Ovary (tissue), 3 donors: ENCODE data around the gene ELAC2.

Experiments
- EP300 ChIP-seq: sonication (generic); formaldehyde crosslinking; IDR thresholded peaks from one replicate; pipeline ENCODE4 v1.6.1; 2017; ENCODE audit warnings: antibody characterized with exemption
- POLR2A ChIP-seq: fragments of 450-650 bp; IDR thresholded peaks from one replicate; pipeline ENCODE4 v1.6.1; 2017; ENCODE audit warnings: antibody characterized with exemption, mild to moderate bottlenecking, moderate library complexity
- TF ChIP-seq, protein P1 (sequence below), 3 donors: fragments of 450-650 bp in 2 of 3; fragments of 200-600 bp in 1 of 3; IDR thresholded peaks; one replicate each; pipeline versions ENCODE4 v1.5.1 to v1.8.0; 2016 to 2022; ENCODE audit warnings: antibody characterized with exemption in 3 of 3, mild to moderate bottlenecking in 1 of 3
- donor health status: DM: no; HTN: no; CAD: no.

DNA sequence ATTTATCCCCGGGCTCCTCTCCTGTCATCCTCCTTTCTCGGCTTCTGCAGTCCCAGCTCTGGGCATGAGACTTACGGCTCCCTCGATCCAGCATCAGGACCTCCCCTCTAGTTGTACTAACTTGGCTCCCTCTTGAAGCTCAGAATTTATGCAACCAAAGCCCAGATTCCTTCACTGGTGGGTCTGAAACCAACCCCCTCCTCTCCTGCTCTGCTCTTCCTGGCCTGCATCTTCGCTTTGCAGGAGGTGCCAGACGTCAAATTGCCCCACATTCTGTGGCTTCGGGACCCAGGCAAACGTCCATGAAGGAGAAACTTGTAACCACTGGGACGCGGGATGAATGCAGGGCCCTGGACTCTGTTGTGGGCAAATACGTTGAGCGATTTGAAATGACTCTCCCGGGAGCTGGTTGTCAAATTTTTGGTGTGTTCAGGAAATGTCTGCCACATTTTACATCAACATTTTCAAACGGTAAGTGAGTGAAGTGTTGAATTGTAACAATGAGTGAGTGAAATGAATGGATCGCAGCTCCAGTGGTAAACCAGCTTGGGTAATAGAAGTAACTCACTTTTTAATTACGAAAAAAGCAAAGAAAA lies 29.3 kb upstream of the ELAC2 start:
- TF ChIP-seq, protein P1, sequence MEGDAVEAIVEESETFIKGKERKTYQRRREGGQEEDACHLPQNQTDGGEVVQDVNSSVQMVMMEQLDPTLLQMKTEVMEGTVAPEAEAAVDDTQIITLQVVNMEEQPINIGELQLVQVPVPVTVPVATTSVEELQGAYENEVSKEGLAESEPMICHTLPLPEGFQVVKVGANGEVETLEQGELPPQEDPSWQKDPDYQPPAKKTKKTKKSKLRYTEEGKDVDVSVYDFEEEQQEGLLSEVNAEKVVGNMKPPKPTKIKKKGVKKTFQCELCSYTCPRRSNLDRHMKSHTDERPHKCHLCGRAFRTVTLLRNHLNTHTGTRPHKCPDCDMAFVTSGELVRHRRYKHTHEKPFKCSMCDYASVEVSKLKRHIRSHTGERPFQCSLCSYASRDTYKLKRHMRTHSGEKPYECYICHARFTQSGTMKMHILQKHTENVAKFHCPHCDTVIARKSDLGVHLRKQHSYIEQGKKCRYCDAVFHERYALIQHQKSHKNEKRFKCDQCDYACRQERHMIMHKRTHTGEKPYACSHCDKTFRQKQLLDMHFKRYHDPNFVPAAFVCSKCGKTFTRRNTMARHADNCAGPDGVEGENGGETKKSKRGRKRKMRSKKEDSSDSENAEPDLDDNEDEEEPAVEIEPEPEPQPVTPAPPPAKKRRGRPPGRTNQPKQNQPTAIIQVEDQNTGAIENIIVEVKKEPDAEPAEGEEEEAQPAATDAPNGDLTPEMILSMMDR (IDR thresholded peaks at IDR 0.05): no peak
- TF ChIP-seq POLR2A: no peak
- TF ChIP-seq EP300: no peak
